Measurements from ENCODE around the gene ZNF580. TPM values are rescaled to one million over a fixed set of nuclear protein-coding genes. Genes with fewer than 3 reads are reported as not detected.

The ZNF580 gene
- total and polyA plus RNA-seq, 7 experiments from 2014 or later: 14.6 to 109 (median 48.0) TPM

- H3K4me3 Mint-ChIP-seq: no peak overlapping the region
- peaks cover 0 to 14% (median 2%) of the 10 kb centered on the region in 5 donors for H3K36me3 Mint-ChIP-seq
- H3K4me1 ChIP-seq (ENCODE audit: control insufficient read depth in 2 of 2, insufficient read depth in 2 of 2, low read length in 2 of 2): no peaks in the 10 kb centered on the region
- peaks cover 0 to 100% (median 19%) of the 10 kb centered on the region in 3 experiments for H3K36me3 ChIP-seq (ENCODE audit: control insufficient read depth in 2 of 3, insufficient read depth in 3 of 3, low read length in 3 of 3)
- H3K27ac ChIP-seq (ENCODE audit: low read depth, low read length): no peak overlapping the region
- H3K9me3 ChIP-seq (ENCODE audit: control insufficient read depth in 2 of 3, low read length in 3 of 3): no peaks in the 10 kb centered on the region
- DNase-seq (no peak), ATAC-seq (no peak)
- CTCF ChIA-PET: no interaction called here
- intact Hi-C loops (cut with micrococcal nuclease): no loop called here
- no peak overlapping the region for H3K27ac Mint-ChIP-seq
- peaks cover 0 to 18% (median 7%) of the 10 kb centered on the region in 7 donors for H3K4me1 Mint-ChIP-seq
- H3K27me3 ChIP-seq (ENCODE audit: control insufficient read depth in 2 of 2, insufficient read depth in 2 of 2, low read length in 2 of 2): no peaks in the 10 kb centered on the region
- no peaks in the 10 kb centered on the region for H3K9me3 Mint-ChIP-seq
- POLR2A ChIA-PET: no interaction called here
- H3K4me3 ChIP-seq (ENCODE audit: low read length): no peak overlapping the region
- no peaks in the 10 kb centered on the region for H3K27me3 Mint-ChIP-seq
Observed at GRCh38 chr19:55689411-55690108, 48.8 kb downstream of the ZNF580 start.

- intact Hi-C loops (cut with micrococcal nuclease): no loop called here
- Histone ChIP-seq H3K4me1 (ENCODE audit: control insufficient read depth in 2 of 2, insufficient read depth in 2 of 2, low read length in 2 of 2) (no peaks in the 10 kb centered on the region), H3K27me3 (ENCODE audit: control insufficient read depth in 2 of 2, insufficient read depth in 2 of 2, low read length in 2 of 2) (no peaks in the 10 kb centered on the region), H3K9me3 (ENCODE audit: control insufficient read depth in 2 of 3, low read length in 3 of 3) (no peaks in the 10 kb centered on the region), H3K36me3 (ENCODE audit: control insufficient read depth in 2 of 3, insufficient read depth in 3 of 3, low read length in 3 of 3) (peaks cover 0 to 100% (median 18%) of the 10 kb centered on the region in 3 experiments), H3K4me3 (ENCODE audit: low read length) (no peak overlapping the region), H3K27ac (ENCODE audit: low read depth, low read length) (no peak overlapping the region)
- H3K4me3 Mint-ChIP-seq: no peak overlapping the region
- H3K4me1 Mint-ChIP-seq: peaks cover 0 to 15% (median 5%) of the 10 kb centered on the region in 7 donors
- no peak overlapping the region for H3K27ac Mint-ChIP-seq
- no peaks in the 10 kb centered on the region for H3K9me3 Mint-ChIP-seq
- ChIA-PET POLR2A (no interaction called here), CTCF (no interaction called here)
- no peak for DNase-seq
- ATAC-seq: no peak
- peaks cover 0 to 11% (median 2%) of the 10 kb centered on the region in 5 donors for H3K36me3 Mint-ChIP-seq
- H3K27me3 Mint-ChIP-seq: no peaks in the 10 kb centered on the region
Observed at GRCh38 chr19:55690109-55690768, 49.4 kb downstream of the ZNF580 start.

DNA sequence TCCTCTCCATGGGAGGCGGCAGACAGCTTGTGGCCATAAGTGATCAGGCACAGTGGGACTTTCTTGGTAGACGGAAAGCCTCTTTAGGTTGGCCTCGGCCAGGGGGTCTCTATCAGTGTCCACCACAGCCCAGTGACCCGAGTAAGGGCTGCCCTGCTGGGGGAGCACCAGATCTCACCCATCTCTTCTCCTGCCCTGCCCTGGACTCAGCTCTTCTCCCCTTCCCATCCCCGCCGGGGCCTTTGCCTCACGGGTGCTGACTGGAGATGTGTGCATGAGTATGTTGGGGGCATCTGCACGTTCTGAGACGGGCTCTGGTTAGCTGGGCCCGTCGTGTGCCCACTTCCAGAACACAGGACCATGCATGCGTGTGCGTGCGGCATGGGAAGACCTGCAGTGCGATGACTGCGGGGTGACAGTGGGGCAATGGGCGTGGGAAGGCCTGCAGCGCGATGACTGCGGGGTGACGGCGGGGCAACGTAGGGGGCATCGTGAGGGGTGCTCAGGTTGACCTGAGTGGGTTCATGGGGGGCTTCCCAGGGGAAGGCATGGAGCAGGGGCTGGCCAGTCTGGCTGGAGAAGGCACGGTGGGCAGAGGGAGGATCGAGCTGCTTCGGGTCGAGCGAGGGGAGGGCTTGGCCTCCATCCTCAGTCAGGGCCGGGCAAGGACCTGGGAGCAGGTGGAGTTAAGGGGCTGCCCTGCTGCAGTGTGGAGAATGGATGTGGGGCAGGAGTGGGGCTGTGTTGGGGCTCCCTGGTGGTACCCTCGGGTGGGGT is 50.2 kb downstream of the ZNF580 start:
- Histone ChIP-seq H3K36me3 (ENCODE audit: control insufficient read depth in 2 of 3, insufficient read depth in 3 of 3, low read length in 3 of 3) (peaks cover 0 to 100% (median 15%) of the 10 kb centered on the region in 3 experiments), H3K4me3 (ENCODE audit: low read length) (no peak overlapping the region), H3K4me1 (ENCODE audit: control insufficient read depth in 2 of 2, insufficient read depth in 2 of 2, low read length in 2 of 2) (no peaks in the 10 kb centered on the region), H3K27me3 (ENCODE audit: control insufficient read depth in 2 of 2, insufficient read depth in 2 of 2, low read length in 2 of 2) (no peaks in the 10 kb centered on the region), H3K9me3 (ENCODE audit: control insufficient read depth in 2 of 3, low read length in 3 of 3) (no peaks in the 10 kb centered on the region), H3K27ac (ENCODE audit: low read depth, low read length) (no peak overlapping the region)
- ChIA-PET POLR2A (no interaction called here), CTCF (no interaction called here)
- Mint-ChIP-seq H3K4me3 (no peak overlapping the region), H3K36me3 (peaks cover 0 to 16% (median 2%) of the 10 kb centered on the region in 5 donors), H3K27me3 (no peaks in the 10 kb centered on the region), H3K4me1 (peaks cover 0 to 14% (median 2%) of the 10 kb centered on the region in 7 donors), H3K27ac (no peak overlapping the region), H3K9me3 (no peaks in the 10 kb centered on the region)
- intact Hi-C loops (cut with micrococcal nuclease): no loop called here
- DNase-seq (no peak), ATAC-seq (no peak)

DNA sequence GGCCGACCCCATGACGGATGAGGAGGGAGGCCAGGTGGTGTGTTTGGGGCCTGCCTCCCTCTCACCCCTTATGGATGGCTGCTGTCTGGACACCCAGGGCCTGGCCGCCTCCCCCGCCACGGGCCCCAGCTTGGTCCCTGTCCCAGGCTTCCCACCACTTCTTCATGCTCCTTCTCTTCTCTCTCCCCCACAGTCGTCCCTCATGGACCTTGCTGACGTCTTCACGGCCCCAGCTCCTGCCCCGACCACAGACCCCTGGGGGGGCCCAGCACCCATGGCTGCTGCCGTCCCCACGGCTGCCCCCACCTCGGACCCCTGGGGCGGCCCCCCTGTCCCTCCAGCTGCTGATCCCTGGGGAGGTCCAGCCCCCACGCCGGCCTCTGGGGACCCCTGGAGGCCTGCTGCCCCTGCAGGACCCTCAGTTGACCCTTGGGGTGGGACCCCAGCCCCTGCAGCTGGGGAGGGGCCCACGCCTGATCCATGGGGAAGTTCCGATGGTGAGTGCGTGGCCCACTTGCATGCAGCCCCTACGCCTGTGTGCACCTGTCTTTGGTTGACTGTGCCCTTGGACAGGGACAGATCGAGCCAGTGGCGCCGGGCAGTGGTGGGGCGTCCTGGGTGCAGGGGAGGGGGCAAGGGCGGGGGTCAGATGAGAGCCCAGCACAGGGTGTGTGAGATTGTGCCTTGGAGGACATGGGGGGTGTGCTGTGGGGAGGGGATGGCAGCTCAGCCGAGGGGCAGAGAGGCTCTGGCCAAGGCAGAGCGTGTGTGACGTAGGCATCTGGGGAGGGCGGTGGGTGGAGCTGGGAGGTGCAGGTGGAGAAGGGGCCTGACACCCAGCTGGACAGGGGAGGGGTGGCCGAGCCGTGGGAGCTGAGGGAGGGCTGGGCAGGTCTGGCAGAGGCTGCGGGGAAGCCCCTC is 51.0 kb downstream of the ZNF580 start:
- CTCF ChIA-PET: no interaction called here
- intact Hi-C loops (cut with micrococcal nuclease): no loop called here
- no peaks in the 10 kb centered on the region for H3K9me3 Mint-ChIP-seq

DNA sequence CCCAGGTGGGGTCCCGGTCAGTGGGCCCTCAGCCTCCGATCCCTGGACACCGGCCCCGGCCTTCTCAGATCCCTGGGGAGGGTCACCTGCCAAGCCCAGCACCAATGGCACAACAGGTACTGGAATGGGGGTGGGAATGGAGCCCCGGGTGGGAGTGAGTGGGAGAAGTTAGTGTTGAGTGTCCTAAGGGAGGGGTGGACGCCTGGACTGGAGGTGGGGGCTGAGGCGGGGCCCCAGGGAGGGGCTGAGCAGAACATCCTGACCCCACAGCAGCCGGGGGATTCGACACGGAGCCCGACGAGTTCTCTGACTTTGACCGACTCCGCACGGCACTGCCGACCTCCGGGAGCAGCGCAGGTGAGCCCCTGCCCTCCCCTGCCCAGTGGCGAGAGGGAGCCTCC is 51.9 kb downstream of the ZNF580 start:
- CTCF ChIA-PET: no interaction called here
- Histone ChIP-seq H3K9me3 (ENCODE audit: control insufficient read depth in 2 of 3, low read length in 3 of 3) (no peaks in the 10 kb centered on the region), H3K36me3 (ENCODE audit: control insufficient read depth in 2 of 3, insufficient read depth in 3 of 3, low read length in 3 of 3) (peaks cover 0 to 100% (median 15%) of the 10 kb centered on the region in 3 experiments), H3K4me3 (ENCODE audit: low read length) (no peak overlapping the region), H3K27ac (ENCODE audit: low read depth, low read length) (no peak overlapping the region), H3K27me3 (ENCODE audit: control insufficient read depth in 2 of 2, insufficient read depth in 2 of 2, low read length in 2 of 2) (no peaks in the 10 kb centered on the region), H3K4me1 (ENCODE audit: control insufficient read depth in 2 of 2, insufficient read depth in 2 of 2, low read length in 2 of 2) (no peaks in the 10 kb centered on the region)
- DNase-seq (no peak), ATAC-seq (no peak)
- POLR2A ChIA-PET: interaction anchor here (0.6 kb wide), 2 partner anchors 38 to 327 kb away, joined by 3 read pairs; no protein-coding TSS in a partner anchor
- Mint-ChIP-seq H3K4me1 (peaks cover 0 to 10% (median 0%) of the 10 kb centered on the region in 7 donors), H3K4me3 (no peak overlapping the region), H3K27me3 (no peaks in the 10 kb centered on the region), H3K9me3 (no peaks in the 10 kb centered on the region), H3K27ac (no peak overlapping the region), H3K36me3 (peaks cover 0 to 12% (median 0%) of the 10 kb centered on the region in 5 donors)
- intact Hi-C loops (cut with micrococcal nuclease): no loop called here

More for the DNA sequence above, 51.0 kb downstream of the ZNF580 start:
- Histone ChIP-seq H3K27me3 (ENCODE audit: control insufficient read depth in 2 of 2, insufficient read depth in 2 of 2, low read length in 2 of 2) (no peaks in the 10 kb centered on the region), H3K9me3 (ENCODE audit: control insufficient read depth in 2 of 3, low read length in 3 of 3) (no peaks in the 10 kb centered on the region), H3K4me3 (ENCODE audit: low read length) (no peak overlapping the region), H3K36me3 (ENCODE audit: control insufficient read depth in 2 of 3, insufficient read depth in 3 of 3, low read length in 3 of 3) (peaks cover 0 to 100% (median 15%) of the 10 kb centered on the region in 3 experiments), H3K27ac (ENCODE audit: low read depth, low read length) (no peak overlapping the region), H3K4me1 (ENCODE audit: control insufficient read depth in 2 of 2, insufficient read depth in 2 of 2, low read length in 2 of 2) (no peaks in the 10 kb centered on the region)
- Mint-ChIP-seq H3K27ac (no peak overlapping the region), H3K27me3 (no peaks in the 10 kb centered on the region), H3K4me3 (no peak overlapping the region), H3K4me1 (peaks cover 0 to 14% (median 0%) of the 10 kb centered on the region in 7 donors), H3K36me3 (peaks cover 0 to 16% (median 0%) of the 10 kb centered on the region in 5 donors)
- DNase-seq: no peak
- POLR2A ChIA-PET: interaction anchor here (0.6 kb wide), 2 partner anchors 37 to 327 kb away, joined by 3 read pairs; no protein-coding TSS in a partner anchor
- no peak for ATAC-seq

Measured in naive thymus-derived CD4-positive, alpha-beta T cell (primary cell).